Upper lobe of left lung (tissue), 4 donors: Measurements from ENCODE around the gene GPR146.

Experiments used
- POLR2A ChIP-seq, 4 donors: fragments of 450-650 bp; IDR thresholded peaks; one replicate each; pipeline ENCODE4 v1.5.1; 2016 to 2017; ENCODE audit warnings: antibody characterized with exemption in 4 of 4, mild to moderate bottlenecking in 2 of 4
- TF ChIP-seq, protein P1 (sequence below), 6 experiments: fragments of 450-650 bp in 4 of 6; fragments of 200-600 bp in 2 of 6; sonication (generic) in 2 of 6; IDR thresholded peaks; one replicate each; pipeline ENCODE4 v1.5.1; 2016 to 2019; ENCODE audit warnings: antibody characterized with exemption in 6 of 6

DNA sequence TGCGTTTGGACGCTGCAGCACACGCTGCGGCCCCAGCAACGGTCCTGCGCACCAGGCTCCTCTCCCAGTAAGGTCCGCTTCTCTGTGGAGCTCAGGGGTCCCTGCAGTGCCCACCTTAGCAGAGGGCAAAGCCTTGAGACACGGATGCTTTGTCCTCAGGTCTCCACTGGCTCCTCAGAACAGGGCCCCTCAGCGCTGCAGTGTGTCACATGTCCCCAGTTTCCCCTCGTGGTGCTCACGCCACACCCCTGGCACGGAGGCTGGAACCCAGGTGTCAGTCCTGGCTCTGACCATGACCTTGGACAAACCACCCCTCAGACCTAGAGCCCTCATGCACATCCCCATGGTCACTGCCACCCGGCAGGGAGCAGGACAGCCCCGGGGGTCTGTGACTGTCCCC is 23.7 kb downstream of the GPR146 start:
- TF ChIP-seq POLR2A (IDR thresholded peaks at IDR 0.05) = no peak
- TF ChIP-seq, protein P1, sequence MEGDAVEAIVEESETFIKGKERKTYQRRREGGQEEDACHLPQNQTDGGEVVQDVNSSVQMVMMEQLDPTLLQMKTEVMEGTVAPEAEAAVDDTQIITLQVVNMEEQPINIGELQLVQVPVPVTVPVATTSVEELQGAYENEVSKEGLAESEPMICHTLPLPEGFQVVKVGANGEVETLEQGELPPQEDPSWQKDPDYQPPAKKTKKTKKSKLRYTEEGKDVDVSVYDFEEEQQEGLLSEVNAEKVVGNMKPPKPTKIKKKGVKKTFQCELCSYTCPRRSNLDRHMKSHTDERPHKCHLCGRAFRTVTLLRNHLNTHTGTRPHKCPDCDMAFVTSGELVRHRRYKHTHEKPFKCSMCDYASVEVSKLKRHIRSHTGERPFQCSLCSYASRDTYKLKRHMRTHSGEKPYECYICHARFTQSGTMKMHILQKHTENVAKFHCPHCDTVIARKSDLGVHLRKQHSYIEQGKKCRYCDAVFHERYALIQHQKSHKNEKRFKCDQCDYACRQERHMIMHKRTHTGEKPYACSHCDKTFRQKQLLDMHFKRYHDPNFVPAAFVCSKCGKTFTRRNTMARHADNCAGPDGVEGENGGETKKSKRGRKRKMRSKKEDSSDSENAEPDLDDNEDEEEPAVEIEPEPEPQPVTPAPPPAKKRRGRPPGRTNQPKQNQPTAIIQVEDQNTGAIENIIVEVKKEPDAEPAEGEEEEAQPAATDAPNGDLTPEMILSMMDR (IDR thresholded peaks at IDR 0.05) = no peak
